Right lung (tissue), 5 donors: ENCODE results near the gene WIF1. TPM values are rescaled to one million over a fixed set of nuclear protein-coding genes. Genes with fewer than 3 reads are reported as not detected.

Experiments
- DNase-seq, 2 donors: peaks; one replicate each; pipeline ENCODE4 v3.0.0-alpha.2; 2013
- polyA plus RNA-seq, 5 donors: library from polyadenylated mRNA; unstranded; fragments of 120-200 nt; gene quantifications; one replicate each; pipeline versions ENCODE4 v1.2.1 to v1.2.3, GENCODE V29; 2013; ENCODE audit warnings: inconsistent platforms in 1 of 5, low replicate concordance in 1 of 5; ENCODE audit not compliant: insufficient read length in 5 of 5, insufficient read depth in 1 of 5

The WIF1 gene
- polyA plus RNA-seq, 5 donors, result 187 to 305 (median 235) TPM

- no peak for DNase-seq
These were observed 4.1 kb upstream of the WIF1 start for GRCh38 chr12:65125247-65125646.

- DNase-seq, result peak in 1 of 2 donors; percentile 41
These were observed 2.4 kb upstream of the WIF1 start for GRCh38 chr12:65123435-65124063.

- DNase-seq, result no peak
These were observed 1.6 kb upstream of the WIF1 start for GRCh38 chr12:65122703-65123102.

GRCh38 chr12:65121956-65122469, 908 bp upstream of the WIF1 start:
- DNase-seq, result no peak

- DNase-seq, result no peak
These were observed 2.0 kb downstream of the WIF1 start for GRCh38 chr12:65119063-65119462.

- DNase-seq, result peak; percentile 57 to 58
These were observed 7.5 kb downstream of the WIF1 start for GRCh38 chr12:65113621-65114035.

GRCh38 chr12:65106948-65107347, 14.2 kb downstream of the WIF1 start:
- no peak for DNase-seq

GRCh38 chr12:65100140-65100539, 21.0 kb downstream of the WIF1 start:
- DNase-seq, result no peak

- no peak for DNase-seq
These were observed 21.9 kb downstream of the WIF1 start for GRCh38 chr12:65099182-65099581.

GRCh38 chr12:65098364-65098763, 22.7 kb downstream of the WIF1 start:
- DNase-seq, result no peak

- no peak for DNase-seq
These were observed 26.4 kb downstream of the WIF1 start for GRCh38 chr12:65094722-65095121.

GRCh38 chr12:65093606-65094005, 27.5 kb downstream of the WIF1 start:
- DNase-seq, result no peak

GRCh38 chr12:65090461-65090860, 30.6 kb downstream of the WIF1 start:
- DNase-seq, result no peak

GRCh38 chr12:65086236-65086635, 34.9 kb downstream of the WIF1 start:
- DNase-seq, result no peak

GRCh38 chr12:65084579-65084978, 36.5 kb downstream of the WIF1 start:
- DNase-seq, result no peak

GRCh38 chr12:65083581-65083980, 37.5 kb downstream of the WIF1 start:
- no peak for DNase-seq

GRCh38 chr12:65082406-65082805, 38.7 kb downstream of the WIF1 start:
- DNase-seq, result no peak

- no peak for DNase-seq
These were observed 39.6 kb downstream of the WIF1 start for GRCh38 chr12:65081496-65081895.

GRCh38 chr12:65074932-65075331, 46.2 kb downstream of the WIF1 start:
- DNase-seq, result no peak

GRCh38 chr12:65069336-65069735, 51.8 kb downstream of the WIF1 start:
- no peak for DNase-seq

- no peak for DNase-seq
These were observed 53.7 kb downstream of the WIF1 start for GRCh38 chr12:65067383-65067782.

GRCh38 chr12:65055859-65056258, 65.2 kb downstream of the WIF1 start:
- no peak for DNase-seq

- no peak for DNase-seq
These were observed 69.9 kb downstream of the WIF1 start for GRCh38 chr12:65051218-65051617.

GRCh38 chr12:65045269-65045668, 75.8 kb downstream of the WIF1 start:
- DNase-seq, result no peak
